IPS DF 6.9 (cell line): ENCODE data around the gene ZNF780B.

Experiments
- DNase-seq: peaks from one replicate; pipeline ENCODE4 v3.0.0-alpha.2; 2013; ENCODE audit warnings: low read depth, low spot score
- H3K27ac ChIP-seq: one replicate; pipeline ENCODE4 v1.5.1; 2013; ENCODE audit warnings: low read length, control low read depth
- H3K27me3 ChIP-seq: 2 replicates; pipeline ENCODE4 v1.6.1; 2013; ENCODE audit warnings: mild to moderate bottlenecking, low read length; ENCODE audit not compliant: control insufficient read depth, insufficient read depth
- H3K36me3 ChIP-seq: 2 replicates; pipeline ENCODE4 v1.6.1; 2013; ENCODE audit warnings: low read length; ENCODE audit not compliant: control insufficient read depth, insufficient read depth
- H3K4me1 ChIP-seq: 2 replicates; pipeline ENCODE4 v1.6.1; 2013; ENCODE audit warnings: low read length; ENCODE audit not compliant: control insufficient read depth, insufficient read depth
- H3K4me3 ChIP-seq: 2 replicates; pipeline ENCODE4 v1.5.1; 2013; ENCODE audit warnings: mild to moderate bottlenecking, low read length
- H3K9me3 ChIP-seq: 2 replicates; pipeline ENCODE4 v1.6.1; 2013; ENCODE audit warnings: low read length, inconsistent platforms; ENCODE audit not compliant: control insufficient read depth, insufficient read depth
- WGBS: extraction: QIAGEN DNeasy Blood & Tissue Kit; methylation state at CpG from one replicate; pipeline ENCODE4 v1.1.7; 2013; ENCODE audit warnings: mixed read lengths, missing lambda C conversion rate; ENCODE audit not compliant: insufficient read length, insufficient coverage; 5-methylcytosine and 5-hydroxymethylcytosine counted together

The ZNF780B gene

DNA sequence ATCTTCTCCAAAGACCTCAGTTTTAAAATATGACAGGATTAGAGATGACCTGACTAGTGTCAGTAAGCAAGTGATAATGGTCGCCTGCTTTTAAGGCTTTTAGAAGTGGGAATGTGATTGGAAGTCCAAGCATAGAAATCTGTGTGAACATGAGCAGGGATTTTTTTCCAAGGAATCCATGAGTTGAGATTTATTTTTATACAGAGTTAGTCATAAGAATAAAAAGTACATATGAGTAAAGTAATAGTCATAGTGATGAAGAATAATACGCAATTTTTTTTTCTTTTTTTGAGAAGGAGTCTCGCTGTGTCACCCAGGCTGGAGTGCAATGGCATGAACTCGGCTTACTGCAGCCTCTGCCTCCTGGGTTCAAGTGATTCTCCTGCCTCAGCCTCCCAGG, 57.5 kb downstream of the ZNF780B start:
- Histone ChIP-seq H3K27me3 (no peaks in the 10 kb centered on the region; the same call in 1 of the 2 replicates), H3K36me3 (no peaks in the 10 kb centered on the region), H3K4me1 (no peaks in the 10 kb centered on the region), H3K27ac (no peak overlapping the region), H3K4me3 (no peak overlapping the region), H3K9me3 (peaks cover 2% of the 10 kb centered on the region)
- no CpG with 5 or more reads among the region's 4 CpGs for WGBS
- DNase-seq, result no peak

DNA sequence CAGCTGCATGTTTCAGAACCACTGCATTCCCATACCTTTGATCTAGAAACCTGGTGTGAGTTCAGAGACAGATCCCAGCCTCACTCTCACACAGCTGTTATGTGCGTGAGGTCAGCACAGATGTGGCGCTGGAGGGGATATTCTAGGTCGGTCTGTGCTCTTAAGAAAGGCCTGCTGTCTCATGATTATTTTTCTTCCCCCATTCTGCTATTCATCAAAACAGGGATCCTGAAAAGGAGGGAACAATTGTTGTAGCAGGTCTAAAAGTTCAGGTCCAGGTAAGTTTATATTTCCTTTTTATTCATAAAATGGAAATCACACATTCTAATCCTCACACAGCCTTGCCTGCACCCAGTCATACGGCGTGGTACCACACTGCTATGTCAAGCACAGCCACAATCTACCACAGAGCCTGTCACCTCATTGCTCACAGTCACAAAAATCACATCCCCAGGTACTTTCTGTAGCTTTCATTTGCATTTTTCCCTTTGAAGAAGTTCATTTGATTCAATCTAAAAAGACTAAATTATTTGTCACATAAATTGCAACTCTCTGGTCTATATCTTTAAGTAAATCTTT, 58.3 kb downstream of the ZNF780B start:
- WGBS, result no CpG with 5 or more reads among the region's 5 CpGs
- Histone ChIP-seq H3K27ac (no peak overlapping the region), H3K9me3 (peaks cover 2% of the 10 kb centered on the region), H3K4me3 (no peak overlapping the region), H3K27me3 (no peaks in the 10 kb centered on the region; the same call in 1 of the 2 replicates), H3K36me3 (no peaks in the 10 kb centered on the region), H3K4me1 (no peaks in the 10 kb centered on the region)
- no peak for DNase-seq

DNA sequence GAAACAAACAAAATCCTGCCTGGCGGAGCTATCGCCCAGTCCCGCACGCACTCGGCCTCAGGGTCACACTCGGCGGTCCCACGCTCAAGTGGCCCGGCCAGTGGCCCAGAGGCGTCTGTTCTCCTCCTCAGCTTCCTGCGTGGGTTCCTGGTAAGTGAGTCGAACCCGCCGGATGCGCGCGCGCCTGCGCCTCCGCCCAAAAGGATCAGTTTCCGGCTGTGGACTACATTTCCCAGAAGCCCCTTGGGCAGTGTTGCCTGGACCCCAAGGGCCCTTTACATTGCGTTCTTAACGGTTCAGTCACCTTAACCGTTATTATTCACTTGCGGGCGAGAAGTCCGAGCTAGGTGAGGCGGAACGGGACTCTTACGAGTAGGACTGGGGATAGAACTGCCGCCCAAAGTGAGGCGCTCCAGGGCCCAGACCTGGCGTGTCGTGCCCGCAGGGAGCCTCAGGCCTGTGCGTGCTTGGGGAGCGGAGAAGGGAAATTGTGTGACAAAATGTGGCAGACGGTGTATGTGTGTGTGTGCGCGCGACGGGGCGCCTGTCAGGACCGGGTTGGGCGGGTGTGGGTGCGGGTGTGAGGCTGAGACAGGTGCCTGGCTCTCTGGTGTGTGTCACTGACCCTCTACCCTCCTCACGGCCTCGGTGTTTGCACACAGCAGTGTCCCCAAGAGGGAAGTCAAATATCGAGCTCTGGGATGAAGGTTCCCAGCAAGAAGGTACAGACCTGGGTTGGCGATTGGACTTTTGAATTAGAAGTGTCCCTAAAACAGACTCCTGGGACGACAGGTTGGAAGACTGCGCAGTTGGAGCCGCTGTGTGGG, 59.0 kb downstream of the ZNF780B start, which contains the start of gene ZNF546:
ZNF546 (plus strand) TSS at position 250 of the 827 bp plus-strand sequence. CDS start 1,267 bp downstream, outside the sequence.
- Histone ChIP-seq H3K9me3 (peaks cover 2% of the 10 kb centered on the region), H3K4me3 (peak within 1 kb of the TSS; percentile 67), H3K36me3 (no peaks in the 10 kb centered on the region), H3K27me3 (no peaks in the 10 kb centered on the region; the same call in 1 of the 2 replicates), H3K4me1 (no peaks in the 10 kb centered on the region), H3K27ac (no peak within 1 kb of the TSS)
- no CpG with 5 or more reads among the region's 53 CpGs for WGBS
- DNase-seq, result no peak

DNA sequence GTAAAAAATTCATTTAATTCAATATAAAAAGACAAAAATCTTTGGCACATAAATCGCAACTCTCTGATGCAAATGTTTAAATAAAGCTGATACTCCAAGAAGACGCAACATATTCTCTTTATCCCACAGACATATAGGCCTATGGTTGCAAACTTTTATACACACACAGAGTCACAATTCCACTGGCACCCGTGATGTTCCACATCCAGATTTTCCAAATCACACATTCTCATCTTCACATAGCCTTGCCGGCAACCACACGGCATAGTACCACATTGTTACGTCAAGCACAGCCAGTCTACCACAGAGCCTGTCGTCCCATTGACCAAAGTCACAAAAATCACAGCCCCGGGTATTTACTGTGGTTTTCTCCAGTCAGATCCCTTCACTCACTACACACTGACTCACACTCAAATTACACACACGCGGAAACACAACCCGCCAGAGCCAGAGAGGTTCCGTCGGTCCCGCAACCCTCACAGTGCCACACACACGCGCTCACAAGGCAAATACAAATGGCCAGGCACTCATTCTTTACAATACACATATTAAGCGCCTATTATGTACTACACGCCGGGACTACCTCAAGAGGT, 59.7 kb downstream of the ZNF780B start:
- Histone ChIP-seq H3K4me3 (peak overlapping the region; percentile 67), H3K36me3 (no peaks in the 10 kb centered on the region), H3K4me1 (no peaks in the 10 kb centered on the region), H3K27me3 (no peaks in the 10 kb centered on the region; the same call in 1 of the 2 replicates), H3K9me3 (peaks cover 2% of the 10 kb centered on the region), H3K27ac (no peak overlapping the region)
- DNase-seq, result no peak
- WGBS, result no CpG with 5 or more reads among the region's 19 CpGs

DNA sequence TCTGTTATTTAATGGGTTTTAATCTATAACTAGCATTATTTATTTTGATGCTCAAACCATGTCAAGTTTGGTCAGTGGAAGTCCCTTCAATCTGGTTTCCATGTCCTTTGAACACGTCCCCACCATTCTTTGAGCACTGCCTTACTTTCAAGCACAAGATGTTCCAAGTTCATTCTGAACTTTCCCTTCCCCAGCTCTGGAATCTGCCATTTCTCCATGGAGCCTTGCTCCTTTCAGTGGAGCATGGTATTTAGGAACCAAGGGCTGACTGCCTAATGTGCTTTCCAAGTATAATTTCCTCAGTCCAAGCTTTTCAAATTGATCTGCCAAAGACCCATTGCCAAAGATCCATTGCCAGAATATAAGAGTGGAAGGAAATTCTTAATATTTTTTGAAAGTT, 60.2 kb downstream of the ZNF780B start:
- WGBS, result no CpG with 5 or more reads among the region's 1 CpG
- Histone ChIP-seq H3K27me3 (no peaks in the 10 kb centered on the region), H3K9me3 (peaks cover 2% of the 10 kb centered on the region), H3K4me1 (no peaks in the 10 kb centered on the region), H3K4me3 (no peak overlapping the region), H3K27ac (no peak overlapping the region), H3K36me3 (no peaks in the 10 kb centered on the region)
- no peak for DNase-seq

DNA sequence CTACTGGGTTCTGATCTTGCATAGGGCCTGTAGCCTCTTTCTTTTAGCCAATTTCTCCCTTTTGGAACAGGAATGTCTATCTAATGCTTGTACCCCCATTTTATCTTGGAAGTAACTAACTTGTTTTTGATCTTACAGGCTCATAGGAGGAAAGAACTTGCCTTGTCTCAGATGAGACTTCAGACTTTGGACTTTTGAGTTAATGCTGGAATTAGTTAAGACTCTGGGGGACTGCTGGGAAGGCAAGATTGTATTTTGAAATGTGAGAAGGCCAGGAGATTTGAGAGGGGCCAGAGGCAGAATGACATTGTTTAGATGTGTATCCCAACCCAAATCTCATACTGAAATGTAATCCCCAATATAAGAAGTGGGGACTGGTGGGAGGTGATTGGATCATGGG, 61.7 kb downstream of the ZNF780B start:
- Histone ChIP-seq H3K36me3 (no peaks in the 10 kb centered on the region), H3K27ac (no peak overlapping the region), H3K9me3 (peaks cover 2% of the 10 kb centered on the region), H3K4me3 (no peak overlapping the region), H3K27me3 (no peaks in the 10 kb centered on the region), H3K4me1 (no peaks in the 10 kb centered on the region)
- no peak for DNase-seq

DNA sequence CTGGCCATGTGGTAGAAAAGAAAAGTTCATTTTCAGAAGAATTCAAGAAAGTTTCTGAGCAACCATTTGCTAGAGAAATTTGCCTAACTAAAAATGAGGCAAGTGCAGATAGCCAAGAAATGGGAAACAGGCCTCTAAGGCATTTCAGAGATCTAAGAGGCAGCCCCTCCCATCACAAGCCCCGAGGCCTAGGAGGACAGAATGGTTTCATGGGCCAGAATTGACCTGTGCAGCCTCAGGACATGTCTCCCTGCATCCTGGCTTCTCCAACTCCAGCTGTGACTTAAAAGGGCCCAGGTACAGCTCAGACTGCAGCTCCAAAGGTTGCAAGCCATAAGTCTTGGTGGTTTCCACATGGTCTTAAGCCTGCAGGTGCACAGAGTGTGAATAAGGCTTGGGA, 62.4 kb downstream of the ZNF780B start:
- no peak for DNase-seq
- WGBS, result no CpG with 5 or more reads among the region's 1 CpG
- Histone ChIP-seq H3K36me3 (no peaks in the 10 kb centered on the region), H3K4me1 (no peaks in the 10 kb centered on the region), H3K27ac (no peak overlapping the region), H3K4me3 (no peak overlapping the region), H3K27me3 (no peaks in the 10 kb centered on the region), H3K9me3 (peaks cover 2% of the 10 kb centered on the region)

DNA sequence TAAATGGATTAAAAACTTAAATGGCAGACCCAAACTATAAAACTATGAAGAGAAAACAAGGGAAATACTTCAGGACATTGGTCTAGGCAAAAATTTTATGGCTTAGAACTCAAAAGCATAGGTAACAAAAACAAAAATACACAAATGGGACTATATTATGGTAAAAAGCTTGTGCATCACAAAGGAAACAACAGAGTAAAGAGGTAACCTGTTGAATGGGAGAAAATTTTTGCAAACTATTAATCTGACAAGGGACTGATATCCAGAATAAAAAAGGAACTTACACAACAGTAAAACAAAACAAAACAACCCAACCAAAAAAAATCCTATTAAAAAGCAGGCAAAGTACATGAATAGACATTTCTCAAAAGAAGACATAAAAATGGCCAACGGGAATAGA, 68.4 kb downstream of the ZNF780B start:
- WGBS, result no CpG with 5 or more reads among the region's 1 CpG
- Histone ChIP-seq H3K9me3 (no peaks in the 10 kb centered on the region), H3K4me1 (no peaks in the 10 kb centered on the region)

DNA sequence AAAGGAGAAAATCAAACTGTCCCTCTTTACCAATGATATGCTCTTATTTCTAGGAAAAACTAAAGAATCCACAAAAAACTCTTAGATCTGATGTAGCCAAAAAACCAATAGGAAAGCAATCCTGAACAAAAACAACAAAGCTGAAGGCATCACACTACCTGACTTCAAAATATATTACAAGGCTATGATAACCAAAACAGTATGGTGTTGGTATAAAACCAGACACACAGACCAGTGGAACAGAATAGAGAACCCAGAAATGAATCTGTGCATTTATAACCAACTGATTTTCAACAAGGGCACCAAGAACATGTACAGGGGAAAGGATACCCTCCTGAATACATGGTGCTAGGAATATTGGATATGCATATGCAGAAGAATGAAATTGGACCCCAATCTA, 68.9 kb downstream of the ZNF780B start:
- Histone ChIP-seq H3K27me3 (no peaks in the 10 kb centered on the region), H3K4me3 (no peak overlapping the region), H3K9me3 (no peaks in the 10 kb centered on the region), H3K27ac (no peak overlapping the region), H3K36me3 (no peaks in the 10 kb centered on the region; the same call in 1 of the 2 replicates), H3K4me1 (no peaks in the 10 kb centered on the region)
- DNase-seq, result no peak

More for the DNA sequence above, 68.4 kb downstream of the ZNF780B start:
- H3K36me3 ChIP-seq, result no peaks in the 10 kb centered on the region; the same call in 1 of the 2 replicates
- H3K4me3 ChIP-seq, result no peak overlapping the region
- no peaks in the 10 kb centered on the region for H3K27me3 ChIP-seq
- no peak for DNase-seq
- no peak overlapping the region for H3K27ac ChIP-seq

DNA sequence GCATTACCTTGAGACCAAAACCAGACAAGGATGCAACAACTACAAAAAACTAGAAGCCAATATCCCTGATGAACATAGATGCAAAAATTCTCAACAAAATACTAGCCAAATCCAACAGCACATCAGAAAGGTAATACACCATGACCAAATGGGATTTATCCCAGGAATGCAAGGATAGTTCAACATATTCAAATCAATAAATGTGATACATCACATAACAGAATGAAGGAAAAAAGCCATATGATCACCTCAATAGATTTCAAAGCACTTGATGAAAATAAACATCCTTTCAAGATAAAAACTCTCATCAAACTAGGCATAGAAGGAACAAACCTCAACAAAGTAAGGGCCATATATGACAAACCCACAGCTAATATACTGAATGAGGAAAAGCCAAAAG, 69.4 kb downstream of the ZNF780B start:
- Histone ChIP-seq H3K27me3 (no peaks in the 10 kb centered on the region), H3K4me3 (no peak overlapping the region), H3K27ac (no peak overlapping the region), H3K9me3 (no peaks in the 10 kb centered on the region), H3K36me3 (no peaks in the 10 kb centered on the region; the same call in 1 of the 2 replicates), H3K4me1 (no peaks in the 10 kb centered on the region)
- DNase-seq, result no peak
